GM23338 (cell line): ENCODE measurements around the gene MRTFA. TPM values are rescaled to one million over a fixed set of nuclear protein-coding genes. Genes with fewer than 3 reads are reported as not detected.

ENCODE experiments used
- ATAC-seq: fragments of 200-7000 bp; cut with Tn5 transposase; 3 replicates; pipeline ENCODE4 v1.9.1; 2020
- DNase-seq: peaks from one replicate; pipeline ENCODE4 v3.0.0-alpha.2; 2015; ENCODE audit warnings: low spot score
- H2AFZ ChIP-seq: fragments of 200-600 bp; sonication (generic); 2 replicates; pipeline ENCODE4 v1.8.0; 2016; ENCODE audit warnings: antibody characterized with exemption, mild to moderate bottlenecking, moderate library complexity
- H3F3A ChIP-seq: fragments of 200-600 bp; sonication (generic); replicated peaks from 2 replicates; pipeline ENCODE4 v1.8.0; 2017; ENCODE audit warnings: antibody characterized with exemption, mixed run types, low read depth
- H3K27ac ChIP-seq: fragments of 200-600 bp; sonication (generic); 2 replicates; pipeline ENCODE4 v1.6.1; 2016; ENCODE audit warnings: low read depth
- H3K27me3 ChIP-seq: fragments of 200-600 bp; sonication (generic); 2 replicates; pipeline ENCODE4 v1.8.0; 2016; ENCODE audit warnings: mild to moderate bottlenecking, mixed run types, moderate library complexity; ENCODE audit not compliant: insufficient read depth
- H3K36me3 ChIP-seq: fragments of 200-600 bp; sonication (generic); 2 replicates; pipeline ENCODE4 v1.8.0; 2016; ENCODE audit warnings: mild to moderate bottlenecking; ENCODE audit not compliant: insufficient read depth
- H3K4me1 ChIP-seq: fragments of 200-600 bp; sonication (generic); 2 replicates; pipeline ENCODE4 v1.8.0; 2016; ENCODE audit warnings: mild to moderate bottlenecking, moderate library complexity; ENCODE audit not compliant: insufficient read depth
- H3K4me2 ChIP-seq: fragments of 200-600 bp; sonication (generic); 2 replicates; pipeline ENCODE4 v1.7.1; 2017; ENCODE audit warnings: mixed run types
- H3K4me3 ChIP-seq: fragments of 200-600 bp; sonication (generic); 2 replicates; pipeline ENCODE4 v1.6.1; 2016; ENCODE audit warnings: mixed run types
- H3K79me2 ChIP-seq: fragments of 200-600 bp; sonication (generic); replicated peaks from 2 replicates; pipeline ENCODE4 v1.8.0; 2017; ENCODE audit warnings: mild to moderate bottlenecking; ENCODE audit not compliant: insufficient read depth
- H3K9me2 ChIP-seq: fragments of 200-600 bp; sonication (generic); 2 replicates; pipeline ENCODE4 v1.8.0; 2017; ENCODE audit not compliant: insufficient read depth
- H4K20me1 ChIP-seq: fragments of 200-600 bp; sonication (generic); replicated peaks from 2 replicates; pipeline ENCODE4 v1.8.0; 2017; ENCODE audit warnings: mild to moderate bottlenecking; ENCODE audit not compliant: insufficient read depth
- H3K27ac Mint-ChIP-seq: 2 replicates; pipeline ENCODE4 v1.8.0; 2020; ENCODE audit warnings: inconsistent platforms, mild to moderate bottlenecking, moderate library complexity, mixed read lengths
- H3K27me3 Mint-ChIP-seq: 3 replicates; pipeline ENCODE4 v1.8.0; 2022; ENCODE audit warnings: low read depth, mild to moderate bottlenecking, moderate library complexity, mixed read lengths, inconsistent platforms; ENCODE audit not compliant: insufficient read depth, poor library complexity
- H3K36me3 Mint-ChIP-seq: 3 replicates; pipeline ENCODE4 v1.8.0; 2021; ENCODE audit warnings: low read depth, mild to moderate bottlenecking, inconsistent platforms, moderate library complexity, mixed read lengths
- H3K4me1 Mint-ChIP-seq: 3 replicates; pipeline ENCODE4 v1.8.0; 2020; ENCODE audit warnings: mild to moderate bottlenecking, inconsistent platforms, mixed read lengths
- H3K4me3 Mint-ChIP-seq: 3 replicates; pipeline ENCODE4 v1.8.0; 2021; ENCODE audit warnings: moderate library complexity, mild to moderate bottlenecking, inconsistent platforms, mixed read lengths
- H3K9me3 Mint-ChIP-seq: 3 replicates; pipeline ENCODE4 v1.8.0; 2020; ENCODE audit warnings: moderate library complexity, mild to moderate bottlenecking, inconsistent platforms, mixed read lengths
- NANOG ChIP-seq: IDR thresholded peaks from 2 replicates; pipeline ENCODE4 v1.6.1; 2016; ENCODE audit warnings: antibody characterized with exemption, borderline replicate concordance
- POLR2AphosphoS5 ChIP-seq: IDR thresholded peaks from 2 replicates; pipeline ENCODE4 v1.6.1; 2016; ENCODE audit warnings: antibody characterized with exemption, low read depth
- polyA plus RNA-seq: library from polyadenylated mRNA; unstranded; fragments of >200 nt; fragmentation: Nextera tagmentation; extraction: Ambion mirVana; gene quantifications from 2 replicates; pipeline ENCODE4 v1.2.1, GENCODE V29; 2016
- total RNA-seq: library from RNA; depleted of rRNA; stranded (reverse); fragments of >200 nt; shearing (Covaris generic); gene quantifications from 2 replicates; pipeline ENCODE4 v1.2.3, GENCODE V29; 2014
- TF ChIP-seq, protein P1 (sequence below): fragments of 250-450 bp; sonication (Bioruptor Pico); IDR thresholded peaks from 2 replicates; pipeline ENCODE4 v1.5.0; 2020; ENCODE audit warnings: mild to moderate bottlenecking, moderate library complexity
- TF ChIP-seq, protein P2 (sequence below): IDR thresholded peaks from one replicate; pipeline ENCODE4 v1.6.1; 2018; ENCODE audit warnings: antibody characterized with exemption; ENCODE audit not compliant: unreplicated experiment

MRTFA gene
- total and polyA plus RNA-seq, 2 experiments from 2014 or later: 18.1 to 92.4 TPM

DNA sequence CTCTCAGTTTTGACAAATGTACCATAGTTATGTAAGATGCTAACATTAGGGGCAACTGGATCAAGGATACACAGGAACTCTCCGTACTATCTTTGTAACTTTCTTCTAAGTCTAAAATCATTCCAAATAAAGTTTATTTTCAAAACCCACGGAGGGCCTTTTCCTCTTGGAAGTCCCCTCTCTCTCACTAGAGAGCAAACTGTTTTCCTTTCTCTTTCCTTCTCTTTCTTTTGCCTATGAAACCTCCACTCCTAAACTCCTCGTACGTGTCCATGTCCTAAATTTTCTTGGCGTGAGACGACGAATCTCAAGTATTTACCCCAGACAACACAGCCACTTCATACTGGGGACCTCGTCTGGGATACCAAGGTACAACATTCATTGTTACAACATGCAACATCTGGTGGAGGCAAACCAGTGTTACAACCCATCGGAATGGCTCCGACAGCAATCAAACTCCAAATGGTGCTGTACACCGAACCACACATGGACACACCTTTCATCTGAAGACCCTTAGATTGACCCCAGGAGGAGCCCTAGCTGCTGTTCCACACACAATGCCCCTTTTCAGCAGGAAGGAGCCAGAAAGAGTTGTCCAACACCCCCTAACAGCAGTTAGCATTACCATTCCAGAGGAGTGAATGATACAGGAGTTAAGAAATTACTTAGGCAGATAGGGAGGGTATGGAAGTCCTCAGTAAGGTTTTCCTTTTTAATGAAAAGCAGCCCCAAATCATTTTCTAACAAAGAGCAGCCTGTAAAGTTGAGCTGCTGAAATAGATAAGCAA lies 158.0 kb downstream of the MRTFA start (continued):
- TF ChIP-seq, protein P1, sequence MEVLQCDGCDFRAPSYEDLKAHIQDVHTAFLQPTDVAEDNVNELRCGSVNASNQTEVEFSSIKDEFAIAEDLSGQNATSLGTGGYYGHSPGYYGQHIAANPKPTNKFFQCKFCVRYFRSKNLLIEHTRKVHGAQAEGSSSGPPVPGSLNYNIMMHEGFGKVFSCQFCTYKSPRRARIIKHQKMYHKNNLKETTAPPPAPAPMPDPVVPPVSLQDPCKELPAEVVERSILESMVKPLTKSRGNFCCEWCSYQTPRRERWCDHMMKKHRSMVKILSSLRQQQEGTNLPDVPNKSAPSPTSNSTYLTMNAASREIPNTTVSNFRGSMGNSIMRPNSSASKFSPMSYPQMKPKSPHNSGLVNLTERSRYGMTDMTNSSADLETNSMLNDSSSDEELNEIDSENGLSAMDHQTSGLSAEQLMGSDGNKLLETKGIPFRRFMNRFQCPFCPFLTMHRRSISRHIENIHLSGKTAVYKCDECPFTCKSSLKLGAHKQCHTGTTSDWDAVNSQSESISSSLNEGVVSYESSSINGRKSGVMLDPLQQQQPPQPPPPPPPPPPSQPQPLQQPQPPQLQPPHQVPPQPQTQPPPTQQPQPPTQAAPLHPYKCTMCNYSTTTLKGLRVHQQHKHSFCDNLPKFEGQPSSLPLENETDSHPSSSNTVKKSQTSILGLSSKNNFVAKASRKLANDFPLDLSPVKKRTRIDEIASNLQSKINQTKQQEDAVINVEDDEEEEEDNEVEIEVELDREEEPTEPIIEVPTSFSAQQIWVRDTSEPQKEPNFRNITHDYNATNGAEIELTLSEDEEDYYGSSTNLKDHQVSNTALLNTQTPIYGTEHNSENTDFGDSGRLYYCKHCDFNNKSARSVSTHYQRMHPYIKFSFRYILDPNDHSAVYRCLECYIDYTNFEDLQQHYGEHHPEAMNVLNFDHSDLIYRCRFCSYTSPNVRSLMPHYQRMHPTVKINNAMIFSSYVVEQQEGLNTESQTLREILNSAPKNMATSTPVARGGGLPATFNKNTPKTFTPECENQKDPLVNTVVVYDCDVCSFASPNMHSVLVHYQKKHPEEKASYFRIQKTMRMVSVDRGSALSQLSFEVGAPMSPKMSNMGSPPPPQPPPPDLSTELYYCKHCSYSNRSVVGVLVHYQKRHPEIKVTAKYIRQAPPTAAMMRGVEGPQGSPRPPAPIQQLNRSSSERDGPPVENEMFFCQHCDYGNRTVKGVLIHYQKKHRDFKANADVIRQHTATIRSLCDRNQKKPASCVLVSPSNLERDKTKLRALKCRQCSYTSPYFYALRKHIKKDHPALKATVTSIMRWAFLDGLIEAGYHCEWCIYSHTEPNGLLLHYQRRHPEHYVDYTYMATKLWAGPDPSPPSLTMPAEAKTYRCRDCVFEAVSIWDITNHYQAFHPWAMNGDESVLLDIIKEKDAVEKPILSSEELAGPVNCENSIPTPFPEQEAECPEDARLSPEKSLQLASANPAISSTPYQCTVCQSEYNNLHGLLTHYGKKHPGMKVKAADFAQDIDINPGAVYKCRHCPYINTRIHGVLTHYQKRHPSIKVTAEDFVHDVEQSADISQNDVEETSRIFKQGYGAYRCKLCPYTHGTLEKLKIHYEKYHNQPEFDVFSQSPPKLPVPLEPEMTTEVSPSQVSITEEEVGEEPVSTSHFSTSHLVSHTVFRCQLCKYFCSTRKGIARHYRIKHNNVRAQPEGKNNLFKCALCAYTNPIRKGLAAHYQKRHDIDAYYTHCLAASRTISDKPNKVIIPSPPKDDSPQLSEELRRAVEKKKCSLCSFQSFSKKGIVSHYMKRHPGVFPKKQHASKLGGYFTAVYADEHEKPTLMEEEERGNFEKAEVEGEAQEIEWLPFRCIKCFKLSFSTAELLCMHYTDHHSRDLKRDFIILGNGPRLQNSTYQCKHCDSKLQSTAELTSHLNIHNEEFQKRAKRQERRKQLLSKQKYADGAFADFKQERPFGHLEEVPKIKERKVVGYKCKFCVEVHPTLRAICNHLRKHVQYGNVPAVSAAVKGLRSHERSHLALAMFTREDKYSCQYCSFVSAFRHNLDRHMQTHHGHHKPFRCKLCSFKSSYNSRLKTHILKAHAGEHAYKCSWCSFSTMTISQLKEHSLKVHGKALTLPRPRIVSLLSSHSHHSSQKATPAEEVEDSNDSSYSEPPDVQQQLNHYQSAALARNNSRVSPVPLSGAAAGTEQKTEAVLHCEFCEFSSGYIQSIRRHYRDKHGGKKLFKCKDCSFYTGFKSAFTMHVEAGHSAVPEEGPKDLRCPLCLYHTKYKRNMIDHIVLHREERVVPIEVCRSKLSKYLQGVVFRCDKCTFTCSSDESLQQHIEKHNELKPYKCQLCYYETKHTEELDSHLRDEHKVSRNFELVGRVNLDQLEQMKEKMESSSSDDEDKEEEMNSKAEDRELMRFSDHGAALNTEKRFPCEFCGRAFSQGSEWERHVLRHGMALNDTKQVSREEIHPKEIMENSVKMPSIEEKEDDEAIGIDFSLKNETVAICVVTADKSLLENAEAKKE (CRISPR knock-in tag): no peak
- TF ChIP-seq NANOG: no peak

DNA sequence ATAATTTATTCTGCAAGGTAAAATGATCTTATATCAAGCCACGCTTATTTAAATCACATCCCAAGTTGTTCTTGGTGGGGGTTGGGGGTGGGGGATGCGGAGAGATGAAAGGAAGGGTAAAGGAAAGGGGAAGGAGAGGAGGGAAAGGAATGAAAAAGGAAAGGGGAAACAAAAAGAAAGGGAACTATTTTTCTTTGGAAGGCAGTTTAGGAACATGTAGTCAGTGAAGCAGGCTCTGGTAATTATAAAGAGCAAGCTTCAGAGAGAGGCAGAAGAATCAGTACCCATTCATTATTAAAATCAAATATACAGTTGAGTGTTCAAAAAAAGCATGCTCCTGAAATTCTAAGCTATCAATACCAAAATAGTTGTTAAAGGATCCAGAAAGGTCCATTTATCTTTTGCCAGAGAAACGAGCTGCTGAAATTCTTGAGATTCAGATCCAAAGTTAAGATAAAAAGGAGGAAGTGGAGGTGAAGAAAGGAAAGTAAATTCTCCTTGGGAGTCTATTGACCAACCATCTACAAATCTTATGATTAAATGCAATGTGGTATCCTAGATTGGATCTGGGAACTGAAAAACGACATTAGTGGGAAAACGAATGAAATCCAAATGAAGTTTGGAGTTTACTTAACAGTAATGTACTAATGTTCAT lies 158.7 kb downstream of the MRTFA start:
- H4K20me1 ChIP-seq: no peaks in the 10 kb centered on the region
- Mint-ChIP-seq H3K9me3 (no peaks in the 10 kb centered on the region), H3K27me3 (no peaks in the 10 kb centered on the region)
- TF ChIP-seq, protein P2, sequence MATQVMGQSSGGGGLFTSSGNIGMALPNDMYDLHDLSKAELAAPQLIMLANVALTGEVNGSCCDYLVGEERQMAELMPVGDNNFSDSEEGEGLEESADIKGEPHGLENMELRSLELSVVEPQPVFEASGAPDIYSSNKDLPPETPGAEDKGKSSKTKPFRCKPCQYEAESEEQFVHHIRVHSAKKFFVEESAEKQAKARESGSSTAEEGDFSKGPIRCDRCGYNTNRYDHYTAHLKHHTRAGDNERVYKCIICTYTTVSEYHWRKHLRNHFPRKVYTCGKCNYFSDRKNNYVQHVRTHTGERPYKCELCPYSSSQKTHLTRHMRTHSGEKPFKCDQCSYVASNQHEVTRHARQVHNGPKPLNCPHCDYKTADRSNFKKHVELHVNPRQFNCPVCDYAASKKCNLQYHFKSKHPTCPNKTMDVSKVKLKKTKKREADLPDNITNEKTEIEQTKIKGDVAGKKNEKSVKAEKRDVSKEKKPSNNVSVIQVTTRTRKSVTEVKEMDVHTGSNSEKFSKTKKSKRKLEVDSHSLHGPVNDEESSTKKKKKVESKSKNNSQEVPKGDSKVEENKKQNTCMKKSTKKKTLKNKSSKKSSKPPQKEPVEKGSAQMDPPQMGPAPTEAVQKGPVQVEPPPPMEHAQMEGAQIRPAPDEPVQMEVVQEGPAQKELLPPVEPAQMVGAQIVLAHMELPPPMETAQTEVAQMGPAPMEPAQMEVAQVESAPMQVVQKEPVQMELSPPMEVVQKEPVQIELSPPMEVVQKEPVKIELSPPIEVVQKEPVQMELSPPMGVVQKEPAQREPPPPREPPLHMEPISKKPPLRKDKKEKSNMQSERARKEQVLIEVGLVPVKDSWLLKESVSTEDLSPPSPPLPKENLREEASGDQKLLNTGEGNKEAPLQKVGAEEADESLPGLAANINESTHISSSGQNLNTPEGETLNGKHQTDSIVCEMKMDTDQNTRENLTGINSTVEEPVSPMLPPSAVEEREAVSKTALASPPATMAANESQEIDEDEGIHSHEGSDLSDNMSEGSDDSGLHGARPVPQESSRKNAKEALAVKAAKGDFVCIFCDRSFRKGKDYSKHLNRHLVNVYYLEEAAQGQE: no peak
- no peak for TF ChIP-seq POLR2AphosphoS5

More for the DNA sequence above, 158.7 kb downstream of the MRTFA start:
- peak overlapping the region; percentile 65; the same call in 1 of the 2 replicates for H3K27ac Mint-ChIP-seq
- Histone ChIP-seq H3K36me3 (no peaks in the 10 kb centered on the region), H3K9me2 (no peaks in the 10 kb centered on the region), H3F3A (no peaks in the 10 kb centered on the region), H2AFZ (no peak overlapping the region), H3K79me2 (peaks cover 7% of the 10 kb centered on the region), H3K4me2 (peak overlapping the region; percentile 14; the same call in 1 of the 2 replicates), H3K4me1 (peaks cover 28% of the 10 kb centered on the region), H3K4me3 (no peak overlapping the region), H3K27ac (0 out of 2 replicates have a peak overlapping the region, but pooled peaks have one; percentile 40), H3K27me3 (no peaks in the 10 kb centered on the region)
- no peak for ATAC-seq
- H3K4me1 Mint-ChIP-seq: peaks cover 21% of the 10 kb centered on the region
- H3K4me3 Mint-ChIP-seq: no peak overlapping the region; the same call in 2 of the 3 replicates
- peaks cover 3% of the 10 kb centered on the region; the same call in 1 of the 3 replicates for H3K36me3 Mint-ChIP-seq
- DNase-seq: no peak
